Measurements from ENCODE around the gene SEMA4F.
"Not testable (repeated sequence)": the region's sequence is repeated elsewhere in the genome, so short reads cannot be mapped to it uniquely, and the experiment has no call there.

SEMA4F gene

GRCh38 chr2:74653985-74654882, at the start of gene SEMA4F:
SEMA4F (plus strand) TSS chr2:74654247; CDS start chr2:74654377, 130 bp downstream.
- DNase-seq (ENCODE audit: low spot score), result peak; percentile 98

GRCh38 chr2:74606927-74607326, 47.1 kb upstream of the SEMA4F start:
- no peak for DNase-seq (ENCODE audit: low spot score)

GRCh38 chr2:74617122-74617521, 36.9 kb upstream of the SEMA4F start:
- DNase-seq (ENCODE audit: low spot score), result no peak

GRCh38 chr2:74618410-74619083, 35.5 kb upstream of the SEMA4F start:
- DNase-seq (ENCODE audit: low spot score), result no peak

GRCh38 chr2:74619651-74620297, 34.3 kb upstream of the SEMA4F start:
- peak; percentile 7 for DNase-seq (ENCODE audit: low spot score)

- no peak for DNase-seq (ENCODE audit: low spot score)
Observed at GRCh38 chr2:74620671-74621070, 33.4 kb upstream of the SEMA4F start.

GRCh38 chr2:74625658-74626425, 28.2 kb upstream of the SEMA4F start:
- no peak for DNase-seq (ENCODE audit: low spot score)

- no peak for DNase-seq (ENCODE audit: low spot score)
Observed at GRCh38 chr2:74628538-74629105, 25.4 kb upstream of the SEMA4F start.

GRCh38 chr2:74630454-74630853, 23.6 kb upstream of the SEMA4F start:
- DNase-seq (ENCODE audit: low spot score), result not testable (repeated sequence)

GRCh38 chr2:74632209-74632938, 21.7 kb upstream of the SEMA4F start:
- no peak for DNase-seq (ENCODE audit: low spot score)

- no peak for DNase-seq (ENCODE audit: low spot score)
Observed at GRCh38 chr2:74632939-74633312, 21.1 kb upstream of the SEMA4F start.

- no peak for DNase-seq (ENCODE audit: low spot score)
Observed at GRCh38 chr2:74639550-74639949, 14.5 kb upstream of the SEMA4F start.

GRCh38 chr2:74645344-74645743, 8.7 kb upstream of the SEMA4F start:
- DNase-seq (ENCODE audit: low spot score), result no peak

- no peak for DNase-seq (ENCODE audit: low spot score)
Observed at GRCh38 chr2:74646201-74646600, 7.8 kb upstream of the SEMA4F start.

- no peak for DNase-seq (ENCODE audit: low spot score)
Observed at GRCh38 chr2:74646834-74647482, 7.1 kb upstream of the SEMA4F start.

GRCh38 chr2:74648009-74648443, 6.0 kb upstream of the SEMA4F start, which contains the start of gene M1AP:
M1AP (minus strand) TSS chr2:74648330; CDS start chr2:74640275, 8,055 bp downstream.
- no peak for DNase-seq (ENCODE audit: low spot score)

GRCh38 chr2:74653589-74653984, 460 bp upstream of the SEMA4F start:
- DNase-seq (ENCODE audit: low spot score), result no peak

GRCh38 chr2:74655579-74655978, 1.5 kb downstream of the SEMA4F start:
- DNase-seq (ENCODE audit: low spot score), result no peak

- no peak for DNase-seq (ENCODE audit: low spot score)
Observed at GRCh38 chr2:74658516-74658915, 4.5 kb downstream of the SEMA4F start.

- DNase-seq (ENCODE audit: low spot score), result no peak
Observed at GRCh38 chr2:74659462-74659861, 5.4 kb downstream of the SEMA4F start.
